Smooth muscle cell (in vitro differentiated cells): Measurements from ENCODE around the gene TEX2. TPM values are rescaled to one million over a fixed set of nuclear protein-coding genes. Genes with fewer than 3 reads are reported as not detected.

Experiments
- DNase-seq: peaks from one replicate; lab custom pipeline; 2025; ENCODE audit not compliant: unreplicated experiment; lab: John Stamatoyannopoulos, UW
- H2AFZ ChIP-seq: fragments of 200-600 bp; sonication (generic); 2 replicates; pipeline ENCODE4 v1.6.0; 2016; ENCODE audit warnings: antibody characterized with exemption, low read depth, mild to moderate bottlenecking
- H3F3A ChIP-seq: fragments of 200-600 bp; sonication (generic); 2 replicates; pipeline ENCODE4 v1.6.0; 2017; ENCODE audit warnings: antibody characterized with exemption, low read depth
- H3K27ac ChIP-seq: fragments of 200-600 bp; sonication (generic); 2 replicates; pipeline ENCODE4 v1.5.1; 2016; ENCODE audit warnings: low read depth, mild to moderate bottlenecking
- H3K27me3 ChIP-seq: fragments of 200-600 bp; sonication (generic); 2 replicates; pipeline ENCODE4 v1.6.1; 2016; ENCODE audit warnings: low read depth, mild to moderate bottlenecking
- H3K36me3 ChIP-seq: fragments of 200-600 bp; sonication (generic); 2 replicates; pipeline ENCODE4 v1.5.1; 2016; ENCODE audit warnings: low read depth
- H3K4me1 ChIP-seq: fragments of 200-600 bp; sonication (generic); 2 replicates; pipeline ENCODE4 v1.5.1; 2016; ENCODE audit warnings: low read depth
- H3K4me2 ChIP-seq: fragments of 200-600 bp; sonication (generic); 2 replicates; pipeline ENCODE4 v1.6.0; 2016; ENCODE audit warnings: mild to moderate bottlenecking
- H3K4me3 ChIP-seq: fragments of 200-600 bp; sonication (generic); 2 replicates; pipeline ENCODE4 v1.5.1; 2016; ENCODE audit warnings: mild to moderate bottlenecking
- H3K79me2 ChIP-seq: fragments of 200-600 bp; sonication (generic); 2 replicates; pipeline ENCODE4 v1.6.0; 2016; ENCODE audit warnings: low read depth, mild to moderate bottlenecking
- H3K9ac ChIP-seq: fragments of 200-600 bp; sonication (generic); 2 replicates; pipeline ENCODE4 v1.6.0; 2016; ENCODE audit warnings: low read depth
- H3K9me3 ChIP-seq: fragments of 200-600 bp; sonication (generic); replicated peaks from 2 replicates; pipeline ENCODE4 v1.5.1; 2016; ENCODE audit warnings: low read depth
- H4K20me1 ChIP-seq: fragments of 200-600 bp; sonication (generic); 2 replicates; pipeline ENCODE4 v1.6.0; 2016; ENCODE audit warnings: low read depth
- WGBS: methylation state at CpG from one replicate; pipeline ENCODE4 v1.1.7; 2016; ENCODE audit warnings: low lambda C conversion rate; 5-methylcytosine and 5-hydroxymethylcytosine counted together
- polyA plus RNA-seq: library from polyadenylated mRNA; unstranded; fragments of >200 nt; fragmentation: Nextera tagmentation; extraction: Ambion mirVana; gene quantifications from 2 replicates; pipeline ENCODE4 v1.2.1, GENCODE V29; 2016
- total RNA-seq: library from RNA; depleted of rRNA; stranded (reverse); fragments of >200 nt; gene quantifications from 2 replicates; pipeline ENCODE4 v1.2.3, GENCODE V29; 2014
- TF ChIP-seq, protein P1 (sequence below): fragments of 200-600 bp; sonication (generic); IDR thresholded peaks from 2 replicates; pipeline ENCODE4 v1.5.1; 2017; ENCODE audit warnings: borderline replicate concordance, mild to moderate bottlenecking, antibody characterized with exemption; ENCODE audit not compliant: insufficient read depth, poor library complexity, severe bottlenecking

Gene TEX2
- total and polyA plus RNA-seq, 2 experiments from 2014 or later: 8.6 to 26.2 TPM

DNA sequence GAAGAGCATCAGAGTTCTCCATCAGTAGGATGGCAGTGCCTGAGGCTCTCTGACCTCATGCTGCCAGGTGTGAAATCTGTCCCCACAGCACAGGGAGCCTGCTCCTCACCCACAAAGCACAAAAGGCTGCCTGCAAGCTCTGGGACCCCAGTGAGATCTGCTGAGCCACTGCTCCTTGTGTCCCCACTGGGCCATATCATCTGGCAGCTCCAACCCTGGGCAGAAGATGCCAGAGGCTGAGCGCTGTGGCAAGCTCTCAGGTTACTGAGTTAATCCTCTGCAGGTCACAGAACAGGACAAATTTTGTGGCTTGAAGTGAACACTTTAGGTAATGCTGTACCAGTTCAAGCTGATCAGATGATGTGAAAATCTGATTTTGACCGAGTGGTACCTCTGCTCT is 106.4 kb downstream of the TEX2 start:
- H2AFZ ChIP-seq: no peak overlapping the region
- H3K9ac ChIP-seq: no peak overlapping the region
- H3K27ac ChIP-seq: no peak overlapping the region
- no peak overlapping the region for H3K4me3 ChIP-seq
- 94% methylated on average over 2 of the region's 2 CpGs for WGBS
- H3K27me3 ChIP-seq: no peaks in the 10 kb centered on the region
- H3F3A ChIP-seq: peaks cover 6% of the 10 kb centered on the region
- no peaks in the 10 kb centered on the region for H3K79me2 ChIP-seq
- peaks cover 4% of the 10 kb centered on the region for H3K36me3 ChIP-seq
- no peak overlapping the region for H3K4me2 ChIP-seq
- TF ChIP-seq, protein P1, sequence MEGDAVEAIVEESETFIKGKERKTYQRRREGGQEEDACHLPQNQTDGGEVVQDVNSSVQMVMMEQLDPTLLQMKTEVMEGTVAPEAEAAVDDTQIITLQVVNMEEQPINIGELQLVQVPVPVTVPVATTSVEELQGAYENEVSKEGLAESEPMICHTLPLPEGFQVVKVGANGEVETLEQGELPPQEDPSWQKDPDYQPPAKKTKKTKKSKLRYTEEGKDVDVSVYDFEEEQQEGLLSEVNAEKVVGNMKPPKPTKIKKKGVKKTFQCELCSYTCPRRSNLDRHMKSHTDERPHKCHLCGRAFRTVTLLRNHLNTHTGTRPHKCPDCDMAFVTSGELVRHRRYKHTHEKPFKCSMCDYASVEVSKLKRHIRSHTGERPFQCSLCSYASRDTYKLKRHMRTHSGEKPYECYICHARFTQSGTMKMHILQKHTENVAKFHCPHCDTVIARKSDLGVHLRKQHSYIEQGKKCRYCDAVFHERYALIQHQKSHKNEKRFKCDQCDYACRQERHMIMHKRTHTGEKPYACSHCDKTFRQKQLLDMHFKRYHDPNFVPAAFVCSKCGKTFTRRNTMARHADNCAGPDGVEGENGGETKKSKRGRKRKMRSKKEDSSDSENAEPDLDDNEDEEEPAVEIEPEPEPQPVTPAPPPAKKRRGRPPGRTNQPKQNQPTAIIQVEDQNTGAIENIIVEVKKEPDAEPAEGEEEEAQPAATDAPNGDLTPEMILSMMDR: no peak
- H3K9me3 ChIP-seq: no peaks in the 10 kb centered on the region
- peaks cover 5% of the 10 kb centered on the region for H4K20me1 ChIP-seq
- no peak for DNase-seq
- H3K4me1 ChIP-seq: peaks cover 17% of the 10 kb centered on the region

DNA sequence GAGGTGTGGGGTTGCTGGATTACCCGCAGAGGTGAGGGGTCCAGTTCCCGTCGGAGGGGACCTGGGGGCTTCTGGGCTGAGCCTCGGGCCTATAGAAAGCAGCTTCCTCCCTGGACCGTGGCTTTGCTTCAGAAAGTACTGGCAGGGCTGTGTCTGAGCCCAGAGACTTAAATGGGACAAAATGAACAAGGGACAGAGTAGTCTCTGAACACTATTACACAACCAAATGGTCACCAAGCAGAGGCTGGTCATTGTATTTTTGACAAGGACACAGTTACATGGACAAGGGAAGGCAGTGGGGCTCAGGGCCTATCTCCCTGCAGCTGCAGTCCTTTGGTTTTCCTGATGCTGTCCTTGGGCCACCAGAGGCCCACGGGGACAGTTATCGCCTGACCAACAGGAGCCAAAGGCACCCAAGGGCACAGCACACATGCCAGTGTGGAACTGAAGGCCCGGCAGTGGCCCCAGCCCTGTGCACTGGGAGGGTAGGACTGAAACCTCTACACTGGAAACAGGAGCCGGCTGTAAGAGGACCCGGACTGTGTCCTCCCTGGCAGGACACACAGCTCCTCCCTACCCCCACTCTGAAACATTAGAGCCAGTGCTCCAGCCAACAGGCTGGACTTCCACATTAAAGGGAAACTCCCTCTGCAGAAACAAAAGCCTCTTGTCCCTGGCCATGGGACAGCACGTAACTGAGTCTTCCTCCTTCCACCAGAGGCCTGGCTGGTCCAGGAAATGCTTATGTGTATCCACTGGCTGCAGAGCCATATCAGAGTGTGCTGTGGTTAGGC is 107.1 kb downstream of the TEX2 start:
- no peak for DNase-seq
- Histone ChIP-seq H3K4me3 (no peak overlapping the region), H3K4me1 (peaks cover 17% of the 10 kb centered on the region), H3K9ac (no peak overlapping the region), H3K4me2 (no peak overlapping the region), H2AFZ (no peak overlapping the region), H3K79me2 (no peaks in the 10 kb centered on the region), H3K36me3 (peaks cover 4% of the 10 kb centered on the region), H3K27ac (no peak overlapping the region), H3K9me3 (no peaks in the 10 kb centered on the region), H3K27me3 (no peaks in the 10 kb centered on the region), H4K20me1 (peaks cover 5% of the 10 kb centered on the region), H3F3A (peaks cover 6% of the 10 kb centered on the region)
- TF ChIP-seq, protein P1: no peak
- 69% methylated on average over 11 of the region's 11 CpGs for WGBS

DNA sequence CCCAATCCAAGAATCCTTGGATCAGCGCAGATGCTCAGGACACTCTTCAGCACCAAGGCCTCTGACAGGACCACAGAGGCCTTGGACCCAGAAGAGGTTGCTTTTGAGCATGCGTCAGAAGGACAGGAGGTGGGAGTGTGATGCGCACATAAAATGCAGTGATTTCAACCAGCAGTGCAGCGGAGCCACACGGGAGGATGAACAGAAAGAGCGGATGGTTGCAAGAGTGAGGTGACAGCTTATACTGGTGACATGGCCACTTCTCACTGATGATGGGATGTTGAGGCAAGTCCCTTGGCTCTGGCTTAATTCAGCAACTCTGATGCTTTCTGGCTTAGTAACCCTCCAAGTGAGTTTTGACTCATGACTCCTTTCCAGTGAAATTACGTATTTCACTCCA is 107.9 kb downstream of the TEX2 start:
- peaks cover 4% of the 10 kb centered on the region for H3K36me3 ChIP-seq
- WGBS: 93% methylated on average over 7 of the region's 7 CpGs
- TF ChIP-seq, protein P1: no peak

DNA sequence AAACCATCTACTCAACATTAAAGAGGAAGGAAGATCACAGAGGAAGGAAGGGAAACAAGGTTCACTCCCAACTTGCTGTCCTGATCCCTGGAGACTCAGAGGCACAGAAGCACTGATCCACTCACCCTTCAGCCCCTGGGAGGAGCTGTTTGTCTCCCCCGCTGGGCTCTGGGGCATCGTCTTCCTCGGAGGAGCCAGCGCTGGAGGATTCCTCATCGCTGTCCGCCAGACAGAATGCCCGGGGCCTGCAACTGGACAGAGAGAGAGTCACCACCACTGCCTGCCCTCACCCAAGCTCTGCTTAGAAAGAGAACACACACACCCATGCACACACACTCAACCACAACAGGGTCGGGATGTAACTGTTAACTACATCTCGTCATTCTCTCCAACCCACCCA is 108.3 kb downstream of the TEX2 start:
- TF ChIP-seq, protein P1: no peak
- no peak overlapping the region for H3K4me3 ChIP-seq

More for the DNA sequence above, 107.9 kb downstream of the TEX2 start:
- Histone ChIP-seq H2AFZ (no peak overlapping the region), H3K79me2 (no peaks in the 10 kb centered on the region), H3K4me3 (no peak overlapping the region), H3K4me2 (no peak overlapping the region), H3K27me3 (no peaks in the 10 kb centered on the region), H3K9ac (no peak overlapping the region), H4K20me1 (peaks cover 5% of the 10 kb centered on the region), H3K9me3 (no peaks in the 10 kb centered on the region), H3K4me1 (peaks cover 17% of the 10 kb centered on the region), H3F3A (peaks cover 6% of the 10 kb centered on the region), H3K27ac (no peak overlapping the region)
- no peak for DNase-seq

More for the DNA sequence above, 108.3 kb downstream of the TEX2 start:
- Histone ChIP-seq H3K9me3 (no peaks in the 10 kb centered on the region), H4K20me1 (peaks cover 5% of the 10 kb centered on the region), H3K4me1 (peaks cover 17% of the 10 kb centered on the region), H3K4me2 (no peak overlapping the region), H2AFZ (no peak overlapping the region), H3K79me2 (no peaks in the 10 kb centered on the region), H3K9ac (no peak overlapping the region), H3F3A (peaks cover 6% of the 10 kb centered on the region), H3K27ac (no peak overlapping the region), H3K36me3 (peaks cover 4% of the 10 kb centered on the region), H3K27me3 (no peaks in the 10 kb centered on the region)
- no peak for DNase-seq
- WGBS: 60% methylated on average over 9 of the region's 9 CpGs
